Measurements from ENCODE around the gene TMBIM1. TPM values are rescaled to one million over a fixed set of nuclear protein-coding genes. Genes with fewer than 3 reads are reported as not detected.

TMBIM1 gene
- total RNA-seq, 1 donor, result 136 TPM

GRCh38 chr2:218235017-218235416 is 57.3 kb downstream of the TMBIM1 start:
- DNase-seq (ENCODE audit: low read depth), result no peak

GRCh38 chr2:218234521-218234920 is 57.8 kb downstream of the TMBIM1 start:
- no peak for TF ChIP-seq CTCF (IDR thresholded peaks at IDR 0.05; ENCODE audit: insufficient read depth, low read depth, low read length)
- DNase-seq (ENCODE audit: low read depth), result no peak

More at GRCh38 chr2:218235017-218235416, 57.3 kb downstream of the TMBIM1 start:
- TF ChIP-seq CTCF (IDR thresholded peaks at IDR 0.05; ENCODE audit: insufficient read depth, low read depth, low read length), result no peak
- H3K4me3 ChIP-seq (ENCODE audit: low read depth, low read length), result no peak overlapping the region

GRCh38 chr2:218233543-218233942 is 58.8 kb downstream of the TMBIM1 start:
- DNase-seq (ENCODE audit: low read depth), result no peak
- H3K4me3 ChIP-seq (ENCODE audit: low read depth, low read length), result no peak overlapping the region
- no peak for TF ChIP-seq CTCF (IDR thresholded peaks at IDR 0.05; ENCODE audit: insufficient read depth, low read depth, low read length)

More at GRCh38 chr2:218234521-218234920, 57.8 kb downstream of the TMBIM1 start:
- H3K4me3 ChIP-seq (ENCODE audit: low read depth, low read length), result no peak overlapping the region

- H3K4me3 ChIP-seq (ENCODE audit: low read depth, low read length), result no peak overlapping the region
- DNase-seq (ENCODE audit: low read depth), result no peak
- TF ChIP-seq CTCF (IDR thresholded peaks at IDR 0.05; ENCODE audit: insufficient read depth, low read depth, low read length), result peak; percentile 29
Observed at GRCh38 chr2:218230882-218231281, 61.4 kb downstream of the TMBIM1 start.

GRCh38 chr2:218229851-218230250 is 62.5 kb downstream of the TMBIM1 start:
- no peak for TF ChIP-seq CTCF (IDR thresholded peaks at IDR 0.05; ENCODE audit: insufficient read depth, low read depth, low read length)
- no peak for DNase-seq (ENCODE audit: low read depth)

GRCh38 chr2:218229239-218229638 is 63.1 kb downstream of the TMBIM1 start:
- no peak overlapping the region for H3K4me3 ChIP-seq (ENCODE audit: low read depth, low read length)
- DNase-seq (ENCODE audit: low read depth), result peak; percentile 87
- TF ChIP-seq CTCF (IDR thresholded peaks at IDR 0.05; ENCODE audit: insufficient read depth, low read depth, low read length), result no peak

More at GRCh38 chr2:218229851-218230250, 62.5 kb downstream of the TMBIM1 start:
- H3K4me3 ChIP-seq (ENCODE audit: low read depth, low read length), result no peak overlapping the region

All from fibroblast of villous mesenchyme (primary cell).